K562 (cell line): ENCODE data around the gene ZNF83. TPM values are rescaled to one million over a fixed set of nuclear protein-coding genes. Genes with fewer than 3 reads are reported as not detected.

Experiments used
- ATAC-seq: fragments of 200-7000 bp; cut with Tn5 transposase; 3 replicates; pipeline ENCODE4 v1.9.1; 2020; ENCODE audit warnings: moderate library complexity
- BruUV-seq: library from RNA; stranded (reverse); fragments of 400-500 nt; replicated peaks from 2 replicates; lab custom pipeline; 2021; lab: Mats Ljungman, UMichigan
- CTCF ChIA-PET: fragments of 300-600 bp; formaldehyde crosslinking; extraction: SDS; loops from one replicate; lab custom pipeline; 2021; ENCODE audit warnings: low intra/inter-chr PET ratio; lab: Yijun Ruan, JAX
- POLR2A ChIA-PET: fragments of 300-600, 350-650 bp; sonication (Branson Sonifier 250); formaldehyde crosslinking; extraction: SDS; loops from one replicate; lab custom pipeline; 2021; ENCODE audit warnings: antibody characterized with exemption, inconsistent platforms; lab: Yijun Ruan, JAX
- DNase-seq, 4 experiments: peaks; one replicate each; pipeline versions ENCODE4 v3.0.0 to v3.0.0-alpha.2; 2011 to 2018; ENCODE audit warnings: low spot score in 3 of 4, mixed read lengths in 3 of 4; ENCODE audit errors: extremely low read depth in 1 of 4
- FAIRE-seq: peaks from 2 replicates; lab custom pipeline; 2011; peaks lifted over from hg19 to GRCh38; lab: Jason Lieb, UNC
- H2AFZ ChIP-seq: 2 replicates; pipeline ENCODE4 v1.6.0; 2011; ENCODE audit warnings: low read depth, low read length, control low read depth, inconsistent platforms
- H3K27ac ChIP-seq: fragments of 200-600 bp; 3 replicates; pipeline ENCODE4 v1.8.0; 2011; ENCODE audit warnings: low read depth, mild to moderate bottlenecking, control low read depth, inconsistent platforms, low read length, moderate library complexity, mixed read lengths; ENCODE audit errors: extremely low read depth
- H3K27me3 ChIP-seq, 2 experiments: fragments of 300-600 bp in 1 of 2; 2 replicates in 1 of 2; 3 replicates in 1 of 2; pipeline versions ENCODE4 v1.6.0 to v1.8.0; 2011; ENCODE audit warnings: inconsistent platforms in 2 of 2, low read length in 2 of 2, mild to moderate bottlenecking in 1 of 2, mixed read lengths in 1 of 2, moderate library complexity in 1 of 2; ENCODE audit not compliant: control insufficient read depth in 2 of 2, insufficient read depth in 2 of 2
- H3K36me3 ChIP-seq: fragments of 300-600 bp; 3 replicates; pipeline ENCODE4 v1.8.0; 2011; ENCODE audit warnings: mild to moderate bottlenecking, low read length, inconsistent platforms; ENCODE audit not compliant: control insufficient read depth, insufficient read depth
- H3K4me1 ChIP-seq, 2 experiments: fragments of 200-600 bp in 1 of 2; replicated peaks in 1 of 2; 2 replicates in 1 of 2; 3 replicates in 1 of 2; pipeline versions ENCODE4 v1.5.1 to v1.8.0; 2011; ENCODE audit warnings: inconsistent platforms in 2 of 2, low read length in 2 of 2, mild to moderate bottlenecking in 1 of 2, mixed read lengths in 1 of 2, moderate library complexity in 1 of 2; ENCODE audit not compliant: control insufficient read depth in 2 of 2, insufficient read depth in 2 of 2
- H3K4me2 ChIP-seq: 2 replicates; pipeline ENCODE4 v1.6.1; 2011; ENCODE audit warnings: low read length, control low read depth, inconsistent platforms, mixed read lengths; ENCODE audit not compliant: insufficient read depth
- H3K4me3 ChIP-seq: fragments of 200-600 bp; sonication (generic), shearing (Covaris generic); 2 replicates; pipeline ENCODE4 v1.5.1; 2016; ENCODE audit warnings: control low read depth, inconsistent platforms
- H3K79me2 ChIP-seq: fragments of 200-600 bp; 3 replicates; pipeline ENCODE4 v1.8.0; 2011; ENCODE audit warnings: low read length, inconsistent platforms; ENCODE audit not compliant: control insufficient read depth, insufficient read depth
- H3K9ac ChIP-seq, 2 experiments: 2 replicates each; pipeline versions ENCODE4 v1.6.0 to v1.6.1; 2011; ENCODE audit warnings: low read depth in 2 of 2, low read length in 2 of 2, control low read depth in 1 of 2, inconsistent platforms in 1 of 2, mild to moderate bottlenecking in 1 of 2, mixed read lengths in 1 of 2; ENCODE audit not compliant: insufficient read depth in 1 of 2
- H3K9me1 ChIP-seq: one replicate; pipeline ENCODE4 v1.6.0; 2011; ENCODE audit warnings: inconsistent platforms, mild to moderate bottlenecking, low read length, moderate library complexity; ENCODE audit not compliant: control insufficient read depth, insufficient read depth
- H3K9me3 ChIP-seq: replicated peaks from 2 replicates; pipeline ENCODE4 v1.5.1; 2011; ENCODE audit warnings: low read depth, low read length, inconsistent platforms; ENCODE audit not compliant: control insufficient read depth, insufficient read depth
- H4K20me1 ChIP-seq: replicated peaks from 2 replicates; pipeline ENCODE4 v1.6.1; 2011; ENCODE audit warnings: low read length, inconsistent platforms, mixed read lengths; ENCODE audit not compliant: control insufficient read depth, insufficient read depth
- FIP1L1 ChIP-seq: fragments of 200-400 bp; formaldehyde crosslinking; IDR thresholded peaks from 2 replicates; pipeline ENCODE4 v1.6.1; 2018; ENCODE audit warnings: mild to moderate bottlenecking, low read depth, low read length; ENCODE audit not compliant: poor library complexity, severe bottlenecking
- POLR2G ChIP-seq: fragments of 200-400 bp; formaldehyde crosslinking; IDR thresholded peaks from 2 replicates; pipeline ENCODE4 v1.6.1; 2017; ENCODE audit warnings: low read depth, mild to moderate bottlenecking, antibody characterized with exemption, low read length, moderate library complexity
- SMAD2 ChIP-seq: fragments of 150-350 bp; IDR thresholded peaks from 2 replicates; pipeline ENCODE4 v1.6.1; 2014; ENCODE audit warnings: low read depth, mild to moderate bottlenecking, low read length
- SOX6 ChIP-seq: fragments of 450-650 bp; IDR thresholded peaks from 2 replicates; pipeline ENCODE4 v1.6.1; 2014; ENCODE audit warnings: mild to moderate bottlenecking
- TCFL5 ChIP-seq: fragments of 250-450 bp; sonication (Bioruptor Pico); conservative IDR thresholded peaks from 2 replicates; pipeline ENCODE4 v1.6.1; 2021; ENCODE audit warnings: mild to moderate bottlenecking, moderate library complexity, matching md5 sums
- ZNF263 ChIP-seq: sonication (generic); formaldehyde crosslinking; IDR thresholded peaks from 2 replicates; pipeline ENCODE4 v1.8.0; 2022; ENCODE audit warnings: mild to moderate bottlenecking, missing genetic modification reagents, borderline replicate concordance
- ZNF274 ChIP-seq: IDR thresholded peaks from 2 replicates; pipeline ENCODE4 v1.6.1; 2011; ENCODE audit warnings: low read depth, mild to moderate bottlenecking, low read length, moderate library complexity, borderline replicate concordance
- in situ Hi-C: fragments of 300-500 bp; cut with MboI; formaldehyde crosslinking; loops from 4 replicates; pipeline ENCODE4 v1.15.0; 2018; ENCODE audit warnings: inconsistent platforms, mixed read lengths
- intact Hi-C: fragments of 100-400 bp; cut with micrococcal nuclease; formaldehyde crosslinking; loops from 2 replicates; pipeline ENCODE4 v1.14.2; 2022
- polyA plus RNA-seq, 8 experiments: library from polyadenylated mRNA; depleted of rRNA in 4 of 8; stranded (reverse) in 5 of 8; unstranded in 3 of 8; fragments of >200 nt; fragmentation: Nextera tagmentation in 2 of 8; fragmentation: Illumina TruSeq in 1 of 8; extraction: Ambion mirVana in 2 of 8; extraction: Trizol in 1 of 8; gene quantifications; 2 replicates each; pipeline versions ENCODE4 v1.2.1 to v1.2.3, GENCODE V29; 2011 to 2014; ENCODE audit warnings: inconsistent platforms in 1 of 8, missing spikeins in 1 of 8
- total RNA-seq, 7 experiments: library from RNA; depleted of rRNA in 6 of 7; stranded (reverse); fragments of >200 nt in 6 of 7; fragmentation: Illumina TruSeq in 2 of 7; extraction: Trizol in 2 of 7; gene quantifications; 2 replicates each; pipeline versions ENCODE4 v1.2.1 to v1.2.3, GENCODE V29; 2011 to 2021; ENCODE audit warnings: low replicate concordance in 1 of 7
- TF ChIP-seq, protein P1 (sequence below), 3 experiments: fragments of 200-800 bp in 1 of 3; fragments of 250-450 bp in 1 of 3; fragments of 450-650 bp in 1 of 3; sonication (Bioruptor Pico) in 1 of 3; sonication (Bioruptor generic) in 1 of 3; formaldehyde crosslinking in 1 of 3; IDR thresholded peaks; 2 replicates each; pipeline versions ENCODE4 v1.6.1 to v1.8.0; 2016 to 2022; ENCODE audit warnings: mild to moderate bottlenecking in 2 of 3, missing genetic modification characterization in 2 of 3, missing compliant biosample characterization in 1 of 3, moderate library complexity in 1 of 3

ZNF83 gene
- total and polyA plus RNA-seq, 9 of the 15 experiments (the other 6 are each of a cell fraction or from before 2014, with no cell fraction given): 18.6 to 74.3 (median 51.9) TPM

DNA sequence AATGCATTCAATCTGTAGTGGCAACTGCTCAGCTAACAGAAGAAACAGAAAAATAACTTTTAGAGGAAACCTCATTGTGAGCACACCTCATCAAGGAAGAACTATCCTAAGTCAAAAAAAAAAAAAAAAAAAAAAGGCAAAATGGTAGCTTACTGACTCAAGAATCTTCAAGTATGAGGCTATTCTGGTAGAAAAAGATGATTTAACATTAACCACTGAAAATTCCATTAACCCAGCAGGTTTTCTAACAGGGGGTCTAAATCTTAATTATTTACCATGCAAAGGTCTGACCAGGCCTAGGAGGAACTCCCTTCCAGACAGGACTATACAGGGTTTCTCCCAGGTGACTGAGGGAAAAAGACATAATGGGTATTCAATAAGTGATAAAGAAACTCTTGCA, 28.4 kb upstream of the ZNF83 start:
- intact Hi-C loops (no loop called here), in situ Hi-C loops (no loop called here)
- peaks cover 86% of the 10 kb centered on the region for H3K79me2 ChIP-seq
- H3K4me1 ChIP-seq: peaks cover 15 to 26% of the 10 kb centered on the region in 2 experiments
- H3K36me3 ChIP-seq: peaks cover 60% of the 10 kb centered on the region; the same call in 2 of the 3 replicates
- no peak overlapping the region for H3K4me3 ChIP-seq
- no peaks in the 10 kb centered on the region for H3K9me3 ChIP-seq
- no peak for FAIRE-seq
- POLR2A ChIA-PET: interaction anchor here (0.7 to 1.1 kb wide), 2 partner anchors 8 to 60 kb away, joined by 3 to 4 read pairs; no protein-coding TSS in a partner anchor
- no TSS peak for BruUV-seq
- TF ChIP-seq ZNF263 (CRISPR knock-in tag): no peak
- TF ChIP-seq SOX6: no peak
- TF ChIP-seq ZNF274: no peak
- no peak for TF ChIP-seq SMAD2
- no peak for TF ChIP-seq TCFL5 (CRISPR knock-in tag)
- no peak for TF ChIP-seq FIP1L1
- TF ChIP-seq, protein P1, sequence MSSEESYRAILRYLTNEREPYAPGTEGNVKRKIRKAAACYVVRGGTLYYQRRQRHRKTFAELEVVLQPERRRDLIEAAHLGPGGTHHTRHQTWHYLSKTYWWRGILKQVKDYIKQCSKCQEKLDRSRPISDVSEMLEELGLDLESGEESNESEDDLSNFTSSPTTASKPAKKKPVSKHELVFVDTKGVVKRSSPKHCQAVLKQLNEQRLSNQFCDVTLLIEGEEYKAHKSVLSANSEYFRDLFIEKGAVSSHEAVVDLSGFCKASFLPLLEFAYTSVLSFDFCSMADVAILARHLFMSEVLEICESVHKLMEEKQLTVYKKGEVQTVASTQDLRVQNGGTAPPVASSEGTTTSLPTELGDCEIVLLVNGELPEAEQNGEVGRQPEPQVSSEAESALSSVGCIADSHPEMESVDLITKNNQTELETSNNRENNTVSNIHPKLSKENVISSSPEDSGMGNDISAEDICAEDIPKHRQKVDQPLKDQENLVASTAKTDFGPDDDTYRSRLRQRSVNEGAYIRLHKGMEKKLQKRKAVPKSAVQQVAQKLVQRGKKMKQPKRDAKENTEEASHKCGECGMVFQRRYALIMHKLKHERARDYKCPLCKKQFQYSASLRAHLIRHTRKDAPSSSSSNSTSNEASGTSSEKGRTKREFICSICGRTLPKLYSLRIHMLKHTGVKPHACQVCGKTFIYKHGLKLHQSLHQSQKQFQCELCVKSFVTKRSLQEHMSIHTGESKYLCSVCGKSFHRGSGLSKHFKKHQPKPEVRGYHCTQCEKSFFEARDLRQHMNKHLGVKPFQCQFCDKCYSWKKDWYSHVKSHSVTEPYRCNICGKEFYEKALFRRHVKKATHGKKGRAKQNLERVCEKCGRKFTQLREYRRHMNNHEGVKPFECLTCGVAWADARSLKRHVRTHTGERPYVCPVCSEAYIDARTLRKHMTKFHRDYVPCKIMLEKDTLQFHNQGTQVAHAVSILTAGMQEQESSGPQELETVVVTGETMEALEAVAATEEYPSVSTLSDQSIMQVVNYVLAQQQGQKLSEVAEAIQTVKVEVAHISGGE (CRISPR knock-in tag; IDR thresholded peaks at IDR 0.05): no peak
- TF ChIP-seq POLR2G: no peak
- no peaks in the 10 kb centered on the region for H4K20me1 ChIP-seq
- DNase-seq: no peak
- H3K27ac ChIP-seq: peak overlapping the region; percentile 80
- ATAC-seq: no peak
- H3K9me1 ChIP-seq: peaks cover 2% of the 10 kb centered on the region
- H3K9ac ChIP-seq: peak overlapping the region in 1 of 2 experiments; percentile 37; a peak in 2 of 4 replicates
- CTCF ChIA-PET: interaction anchor here (0.6 kb wide), 1 partner anchor 527 kb away, joined by 4 read pairs; no protein-coding TSS in a partner anchor
- H2AFZ ChIP-seq: no peak overlapping the region
- H3K4me2 ChIP-seq: no peak overlapping the region
- H3K27me3 ChIP-seq: no peaks in the 10 kb centered on the region
